HCT116 (cell line): ENCODE data around the gene TAX1BP1. TPM values are rescaled to one million over a fixed set of nuclear protein-coding genes. Genes with fewer than 3 reads are reported as not detected.

Experiments
- ATAC-seq: fragments of 200-7000 bp; cut with Tn5 transposase; 2 replicates; pipeline ENCODE4 v1.9.1; 2020; ENCODE audit warnings: mild to moderate bottlenecking, moderate library complexity
- BruUV-seq: library from RNA; stranded (reverse); fragments of 400-500 nt; replicated peaks from 2 replicates; lab custom pipeline; 2021; lab: Mats Ljungman, UMichigan
- CTCF ChIA-PET: fragments of 300-600 bp; sonication (Branson Sonifier 250); formaldehyde crosslinking; loops from one replicate; lab custom pipeline; 2021; ENCODE audit warnings: antibody characterized with exemption; lab: Charles Lee
- POLR2A ChIA-PET: fragments of 300-600, 350-600 bp; sonication (Branson Sonifier 250); formaldehyde crosslinking; loops from one replicate; lab custom pipeline; 2021; ENCODE audit warnings: antibody characterized with exemption; lab: Charles Lee
- RAD21 ChIA-PET, 2 experiments: fragments of 300-600 bp; sonication (Branson Sonifier 250); formaldehyde crosslinking; loops; one replicate each; lab custom pipeline; 2023; ENCODE audit warnings: low total read pairs in 2 of 2; ENCODE audit not compliant: uncharacterized antibody in 2 of 2, unreplicated experiment in 2 of 2, low non-redundant PET in 1 of 2; lab: Charles Lee
- DNase-seq: peaks from one replicate; pipeline ENCODE4 v3.0.0-alpha.2; 2010; ENCODE audit warnings: low read depth, low spot score
- H2AFZ ChIP-seq: fragments of 200-600 bp; shearing (Covaris generic), sonication (generic); 2 replicates; pipeline ENCODE4 v1.6.1; 2017; ENCODE audit warnings: low read depth, mixed run types, mixed read lengths, antibody characterized with exemption, low read length; ENCODE audit not compliant: poor library complexity, severe bottlenecking
- H3K27ac ChIP-seq: 2 replicates; pipeline ENCODE4 v1.5.1; 2012; ENCODE audit warnings: low read depth, low read length
- H3K27me3 ChIP-seq: fragments of 200-600 bp; sonication (generic); 2 replicates; pipeline ENCODE4 v1.6.1; 2016; ENCODE audit warnings: mixed run types, low read length, mixed read lengths; ENCODE audit not compliant: insufficient read depth
- H3K36me3 ChIP-seq, 2 experiments: fragments of 200-500 bp in 1 of 2; fragments of 200-600 bp in 1 of 2; sonication (Bioruptor generic) in 1 of 2; sonication (generic) in 1 of 2; 2 replicates each; pipeline versions ENCODE4 v1.5.1 to v1.6.1; 2014 to 2016; ENCODE audit warnings: low read length in 2 of 2, inconsistent platforms in 1 of 2, mixed read lengths in 1 of 2, mixed run types in 1 of 2; ENCODE audit not compliant: insufficient read depth in 2 of 2, control insufficient read depth in 1 of 2
- H3K4me1 ChIP-seq, 2 experiments: fragments of 200-600 bp in 1 of 2; sonication (generic) in 1 of 2; 2 replicates each; pipeline versions ENCODE4 v1.5.1 to v1.6.1; 2012 to 2017; ENCODE audit warnings: low read length in 2 of 2, inconsistent platforms in 1 of 2, mild to moderate bottlenecking in 1 of 2, mixed read lengths in 1 of 2, mixed run types in 1 of 2, moderate library complexity in 1 of 2; ENCODE audit not compliant: insufficient read depth in 2 of 2, control insufficient read depth in 1 of 2
- H3K4me2 ChIP-seq: fragments of 200-600 bp; sonication (generic); 2 replicates; pipeline ENCODE4 v1.6.1; 2017; ENCODE audit warnings: mixed run types, low read length, mixed read lengths
- H3K4me3 ChIP-seq, 2 experiments: fragments of 200-600 bp in 1 of 2; sonication (generic) in 1 of 2; replicated peaks in 1 of 2; 2 replicates each; pipeline ENCODE4 v1.5.1; 2011 to 2016; ENCODE audit warnings: low read length in 2 of 2, control low read depth in 1 of 2, low read depth in 1 of 2, mild to moderate bottlenecking in 1 of 2, mixed read lengths in 1 of 2, mixed run types in 1 of 2
- H3K79me2 ChIP-seq: fragments of 200-600 bp; sonication (generic); 2 replicates; pipeline ENCODE4 v1.6.1; 2017; ENCODE audit warnings: mild to moderate bottlenecking, mixed run types, low read length, moderate library complexity, mixed read lengths; ENCODE audit not compliant: insufficient read depth
- H3K9ac ChIP-seq: fragments of 200-600 bp; sonication (generic); 2 replicates; pipeline ENCODE4 v1.6.1; 2016; ENCODE audit warnings: low read length, mixed read lengths
- H3K9me2 ChIP-seq: fragments of 200-600 bp; sonication (generic), shearing (Covaris generic); 2 replicates; pipeline ENCODE4 v1.6.1; 2017; ENCODE audit warnings: mixed run types, mild to moderate bottlenecking, moderate library complexity; ENCODE audit not compliant: insufficient read depth
- H3K9me3 ChIP-seq, 2 experiments: fragments of 200-500 bp in 1 of 2; fragments of 200-600 bp in 1 of 2; sonication (Bioruptor generic) in 1 of 2; sonication (generic) in 1 of 2; 2 replicates each; pipeline ENCODE4 v1.6.1; 2014 to 2017; ENCODE audit warnings: low read length in 2 of 2, mixed read lengths in 2 of 2, inconsistent platforms in 1 of 2, low read depth in 1 of 2, mild to moderate bottlenecking in 1 of 2, mixed run types in 1 of 2, moderate library complexity in 1 of 2; ENCODE audit not compliant: control insufficient read depth in 1 of 2, insufficient read depth in 1 of 2
- H4K20me1 ChIP-seq: fragments of 200-600 bp; sonication (generic), shearing (Covaris generic); 2 replicates; pipeline ENCODE4 v1.6.1; 2017; ENCODE audit warnings: mixed run types, mild to moderate bottlenecking, moderate library complexity; ENCODE audit not compliant: insufficient read depth
- CBX3 ChIP-seq: IDR thresholded peaks from 2 replicates; pipeline ENCODE4 v1.6.1; 2012; ENCODE audit warnings: low read depth
- CEBPB ChIP-seq: IDR thresholded peaks from 2 replicates; pipeline ENCODE4 v1.6.1; 2012; ENCODE audit warnings: low read depth
- CTCF ChIP-seq, 3 experiments: fragments of 200-600 bp in 1 of 3; sonication (generic) in 1 of 3; IDR thresholded peaks in 2 of 3; conservative IDR thresholded peaks in 1 of 3; 2 replicates each; pipeline ENCODE4 v1.5.1; 2012 to 2017; ENCODE audit warnings: low read depth in 2 of 3, low read length in 2 of 3, antibody characterized with exemption in 1 of 3, borderline replicate concordance in 1 of 3, control low read depth in 1 of 3, mild to moderate bottlenecking in 1 of 3, mixed read lengths in 1 of 3, mixed run types in 1 of 3, moderate library complexity in 1 of 3; ENCODE audit not compliant: insufficient read depth in 1 of 3
- EZH2 ChIP-seq: fragments of 200-600 bp; sonication (generic); IDR thresholded peaks from 2 replicates; pipeline ENCODE4 v1.6.1; 2017; ENCODE audit warnings: antibody characterized with exemption, mixed run types
- JUND ChIP-seq: IDR thresholded peaks from 2 replicates; pipeline ENCODE4 v1.6.1; 2012
- MAX ChIP-seq: IDR thresholded peaks from 2 replicates; pipeline ENCODE4 v1.6.1; 2012
- POLR2AphosphoS5 ChIP-seq: IDR thresholded peaks from 2 replicates; pipeline ENCODE4 v1.6.1; 2011; ENCODE audit warnings: mild to moderate bottlenecking, low read depth, low read length, moderate library complexity
- RAD21 ChIP-seq: IDR thresholded peaks from 2 replicates; pipeline ENCODE4 v1.6.1; 2012; ENCODE audit warnings: low read depth, mild to moderate bottlenecking
- SIN3A ChIP-seq: IDR thresholded peaks from 2 replicates; pipeline ENCODE4 v1.6.1; 2012; ENCODE audit warnings: low read depth
- SP1 ChIP-seq: IDR thresholded peaks from 2 replicates; pipeline ENCODE4 v1.6.1; 2012; ENCODE audit warnings: low read depth
- SRF ChIP-seq: IDR thresholded peaks from 2 replicates; pipeline ENCODE4 v1.6.1; 2012; ENCODE audit warnings: low read depth
- TCF7L2 ChIP-seq: IDR thresholded peaks from 2 replicates; pipeline ENCODE4 v1.7.0; 2011; ENCODE audit warnings: borderline replicate concordance, inconsistent platforms; ENCODE audit not compliant: insufficient read depth, insufficient read length; ENCODE audit errors: extremely low read depth
- YY1 ChIP-seq: IDR thresholded peaks from 2 replicates; pipeline ENCODE4 v1.6.1; 2011; ENCODE audit warnings: low read length, low read depth, moderate library complexity, mild to moderate bottlenecking; ENCODE audit not compliant: insufficient replicate concordance; ENCODE audit errors: extremely low read depth
- ZBTB33 ChIP-seq: IDR thresholded peaks from 2 replicates; pipeline ENCODE4 v1.6.1; 2011; ENCODE audit warnings: mild to moderate bottlenecking, low read length, moderate library complexity; ENCODE audit not compliant: insufficient replicate concordance; ENCODE audit errors: extremely low read depth
- intact Hi-C: fragments of 100-400 bp; cut with micrococcal nuclease; formaldehyde crosslinking; loops from 2 replicates; pipeline ENCODE4 v1.10.0; 2022
- total RNA-seq: library from RNA; stranded (reverse); gene quantifications from one replicate; pipeline ENCODE4 v1.2.1, GENCODE V29; 2021; ENCODE audit not compliant: unreplicated experiment

TAX1BP1 gene
- total RNA-seq, 1 experiment from 2014 or later, result 68.1 TPM

- RAD21 ChIA-PET, result no interaction called here
- Histone ChIP-seq H3K27me3 (no peaks in the 10 kb centered on the region), H3K27ac (no peak overlapping the region), H3K79me2 (no peaks in the 10 kb centered on the region), H3K4me3 (no peak overlapping the region), H3K4me2 (no peak overlapping the region), H3K9ac (no peak overlapping the region), H3K9me2 (no peaks in the 10 kb centered on the region), H3K36me3 (no peaks in the 10 kb centered on the region), H3K4me1 (no peaks in the 10 kb centered on the region), H2AFZ (no peak overlapping the region), H4K20me1 (no peaks in the 10 kb centered on the region), H3K9me3 (no peaks in the 10 kb centered on the region)
- intact Hi-C loops, result no loop called here
- DNase-seq (no peak), ATAC-seq (no peak)
- CTCF ChIA-PET, result no interaction called here
- no peak for TF ChIP-seq CBX3
- no peak for TF ChIP-seq EZH2
- no TSS peak for BruUV-seq
- POLR2A ChIA-PET, result no interaction called here
These were observed 12.9 kb upstream of the TAX1BP1 start for GRCh38 chr7:27727058-27727457.

GRCh38 chr7:27730112-27730511 lies 9.8 kb upstream of the TAX1BP1 start:
- no peaks in the 10 kb centered on the region for H3K9me3 ChIP-seq
- H3K9ac ChIP-seq, result no peak overlapping the region
- CTCF ChIA-PET, result no interaction called here
- ATAC-seq (no peak), DNase-seq (no peak)
- H3K4me3 ChIP-seq, result no peak overlapping the region
- POLR2A ChIA-PET, result no interaction called here
- no peak overlapping the region for H2AFZ ChIP-seq
- intact Hi-C loops, result no loop called here
- H3K27me3 ChIP-seq, result no peaks in the 10 kb centered on the region
- no TSS peak for BruUV-seq
- H4K20me1 ChIP-seq, result no peaks in the 10 kb centered on the region
- no peaks in the 10 kb centered on the region for H3K79me2 ChIP-seq
- no peak overlapping the region for H3K27ac ChIP-seq
- no peaks in the 10 kb centered on the region for H3K9me2 ChIP-seq
- H3K4me1 ChIP-seq, result no peaks in the 10 kb centered on the region
- TF ChIP-seq POLR2AphosphoS5 (no peak), JUND (no peak), EZH2 (no peak), MAX (no peak), SIN3A (no peak), RAD21 (no peak), YY1 (no peak), CEBPB (no peak), TCF7L2 (no peak), CTCF (IDR thresholded peaks at IDR 0.05 in 2 of 3, conservative IDR thresholded peaks at IDR 0.05 in 1 of 3; ENCODE audit: borderline replicate concordance in 1 of 3, insufficient read depth in 1 of 3, low read depth in 2 of 3, low read length in 2 of 3) (no peak), SP1 (no peak), SRF (no peak), ZBTB33 (no peak)
- RAD21 ChIA-PET, result no interaction called here
- no peak overlapping the region for H3K4me2 ChIP-seq
- no peaks in the 10 kb centered on the region for H3K36me3 ChIP-seq
